ENCODE results near the gene TFAP2B.

The TFAP2B gene

DNA sequence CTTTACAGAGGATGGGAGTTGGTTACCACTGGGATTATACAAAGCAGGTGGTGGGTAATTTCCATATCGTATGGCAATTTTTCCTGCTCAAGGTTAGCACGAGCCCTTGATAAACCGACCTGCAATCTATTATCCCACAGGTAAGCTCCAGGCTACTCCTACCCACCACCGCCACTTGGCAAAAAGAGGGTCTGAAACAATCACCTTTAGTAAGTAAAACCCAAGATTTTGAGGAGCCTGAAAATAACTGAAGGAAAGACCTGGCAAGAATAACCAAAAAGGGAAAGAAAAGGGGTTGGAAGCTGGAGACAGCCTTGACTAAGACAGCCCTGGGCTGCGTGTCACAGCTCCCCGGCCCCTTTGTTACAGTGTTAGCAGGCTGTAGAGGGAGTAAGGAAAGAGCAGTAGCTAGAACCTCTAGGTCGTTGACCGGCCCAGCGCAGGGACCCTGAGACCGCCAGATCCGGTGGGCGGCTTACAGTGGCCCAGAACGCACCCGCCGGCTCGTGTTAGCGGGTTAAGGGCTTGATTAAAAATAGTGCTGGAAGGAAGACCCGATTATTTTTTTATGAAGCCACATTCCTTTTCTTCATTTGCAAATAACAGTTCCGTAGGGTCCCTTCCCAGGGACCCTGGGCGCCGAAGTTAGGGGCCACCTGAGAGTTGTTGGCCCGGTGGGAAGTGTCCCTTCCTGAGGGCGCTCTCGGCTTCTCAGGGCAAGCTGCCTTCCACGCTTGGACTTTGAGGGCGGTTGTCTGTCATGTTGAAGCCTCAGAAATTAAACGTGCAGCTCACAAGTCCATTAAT, 30.5 kb downstream of the TFAP2B start:
- DNase-seq (ENCODE audit: low spot score): no peak

DNA sequence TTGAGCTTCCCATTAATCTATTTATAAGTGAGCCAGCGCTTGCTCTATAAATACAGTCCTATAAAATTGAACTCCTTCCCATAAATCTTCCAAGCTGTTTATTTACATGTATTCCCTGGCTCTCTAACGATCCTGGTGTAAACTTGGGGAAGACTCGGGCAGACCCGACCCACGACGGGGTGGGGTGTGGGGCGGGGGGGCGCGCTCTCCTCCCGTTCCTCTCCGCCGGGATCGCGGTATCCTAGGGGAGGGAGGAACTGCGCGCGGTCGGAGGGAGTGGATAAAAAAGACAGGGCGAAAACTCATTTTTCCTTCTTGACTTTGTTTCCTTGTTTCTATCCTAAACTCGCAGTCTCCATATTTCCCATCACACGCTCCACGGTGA, 31.1 kb downstream of the TFAP2B start:
- DNase-seq (ENCODE audit: low spot score): no peak

DNA sequence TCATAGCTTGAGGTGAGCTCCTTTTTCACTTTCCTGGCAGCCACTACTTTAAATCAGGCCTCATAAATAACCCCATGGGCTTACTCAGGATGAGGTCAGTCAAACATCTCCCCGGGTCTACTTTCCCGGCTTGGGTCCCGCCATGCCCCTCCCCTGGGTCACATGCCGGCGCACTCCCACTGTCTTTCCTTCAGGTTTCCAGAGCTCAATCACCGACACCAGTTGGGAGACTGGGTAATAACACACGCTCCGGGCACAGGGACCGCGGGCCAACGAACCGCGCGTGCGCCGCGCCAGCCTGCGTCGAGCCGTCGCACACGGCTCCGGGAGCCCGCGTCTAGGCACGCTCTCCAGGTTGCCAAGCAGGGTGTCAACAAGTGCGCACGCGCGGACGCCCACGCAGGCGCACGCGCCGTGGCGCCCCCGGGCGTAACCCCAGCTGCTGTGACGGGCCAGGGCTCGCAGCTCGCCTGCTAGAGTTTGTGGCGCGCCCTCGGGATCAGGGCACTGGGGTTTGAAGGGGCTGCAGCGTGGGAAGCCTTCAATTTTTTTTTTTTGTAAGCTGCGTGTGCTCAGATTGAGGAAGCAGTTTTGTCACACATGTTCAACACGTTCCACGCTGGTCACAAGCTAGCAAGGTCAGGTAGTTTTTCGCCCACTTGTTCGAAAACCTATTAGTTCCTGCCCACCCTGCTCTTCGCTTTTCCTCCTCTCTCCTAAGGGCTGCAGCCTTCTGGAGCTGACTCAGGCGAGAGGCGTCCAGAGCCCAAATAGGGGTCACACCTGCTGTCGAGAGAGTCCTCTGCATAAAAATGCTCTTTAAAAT, 31.8 kb downstream of the TFAP2B start:
- DNase-seq (ENCODE audit: low spot score): peak; percentile 71

DNA sequence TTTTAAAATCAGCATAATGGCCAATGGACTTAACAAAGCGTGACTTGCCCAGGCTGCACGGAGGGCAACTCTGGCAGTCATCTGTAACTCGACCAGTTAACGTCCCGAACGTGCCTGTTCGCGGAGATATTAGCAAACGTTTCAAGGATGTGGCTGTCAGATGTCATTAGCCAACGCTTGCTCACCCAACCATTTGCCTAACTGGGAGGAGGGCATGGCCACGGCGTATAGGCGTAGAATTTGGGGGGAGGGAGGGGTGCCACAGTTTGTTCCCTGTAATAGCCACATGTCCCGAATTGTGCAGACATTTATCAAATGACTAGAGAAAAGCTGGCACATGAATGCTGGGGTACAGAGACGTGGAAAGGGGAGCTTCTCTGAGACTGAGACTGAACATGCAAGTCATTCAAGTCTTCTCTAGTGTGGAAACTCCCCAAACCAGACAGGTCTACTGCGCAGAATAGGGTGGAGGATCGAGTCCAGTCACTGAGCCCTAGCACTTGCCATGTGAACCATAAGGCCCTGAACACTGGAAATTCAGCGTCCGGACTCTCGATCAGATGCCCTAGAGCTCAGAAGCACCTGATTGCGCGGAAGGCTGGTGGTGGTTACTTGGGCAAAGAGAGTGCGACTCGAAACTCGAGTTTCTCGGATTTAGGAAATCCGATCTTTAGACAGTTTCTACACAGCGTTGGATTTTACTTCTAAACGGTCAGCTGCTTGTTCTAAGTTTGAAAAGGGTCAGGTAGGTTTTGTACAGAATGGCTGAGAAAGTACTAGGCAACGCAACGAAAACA, 32.6 kb downstream of the TFAP2B start:
- no peak for DNase-seq (ENCODE audit: low spot score)

DNA sequence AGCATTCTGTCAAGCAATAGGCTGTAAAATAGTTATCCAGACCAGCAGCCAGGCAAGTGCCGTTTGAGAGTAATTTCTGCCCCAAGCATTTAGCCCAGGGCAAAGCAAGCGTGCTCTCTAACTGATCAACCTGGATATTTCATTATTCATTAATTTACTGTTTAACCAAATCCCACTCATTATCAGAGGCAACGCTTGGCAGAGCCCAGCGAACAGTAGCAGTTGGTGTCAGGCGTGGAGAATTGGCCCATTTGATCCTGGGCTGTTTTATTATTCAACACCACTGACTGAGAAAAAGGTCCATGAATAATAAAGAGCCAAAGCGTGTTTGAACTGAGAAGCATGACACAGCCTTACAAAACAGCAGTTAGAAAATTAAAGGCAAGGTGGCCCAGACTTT, 35.3 kb downstream of the TFAP2B start:
- DNase-seq (ENCODE audit: low spot score): no peak

DNA sequence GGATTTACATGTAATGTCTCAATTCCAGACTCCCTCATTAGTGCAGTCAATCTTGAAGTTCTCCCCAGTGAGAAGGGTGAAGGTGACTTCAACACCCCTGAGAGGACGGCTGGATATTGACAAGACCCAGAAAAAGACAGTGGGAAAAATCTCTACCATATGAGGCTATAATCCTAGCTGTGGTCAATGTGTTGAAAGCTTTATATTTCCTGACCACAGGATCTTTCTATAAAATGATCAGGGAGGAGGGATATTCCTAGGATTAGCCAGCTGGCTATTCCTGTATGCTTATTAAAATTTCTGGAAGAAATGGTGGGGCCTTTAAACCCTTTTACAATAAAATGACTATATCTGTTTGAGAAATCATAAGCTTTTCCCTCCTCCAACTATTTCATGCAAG, 43.0 kb downstream of the TFAP2B start:
- no peak for DNase-seq (ENCODE audit: low spot score)

DNA sequence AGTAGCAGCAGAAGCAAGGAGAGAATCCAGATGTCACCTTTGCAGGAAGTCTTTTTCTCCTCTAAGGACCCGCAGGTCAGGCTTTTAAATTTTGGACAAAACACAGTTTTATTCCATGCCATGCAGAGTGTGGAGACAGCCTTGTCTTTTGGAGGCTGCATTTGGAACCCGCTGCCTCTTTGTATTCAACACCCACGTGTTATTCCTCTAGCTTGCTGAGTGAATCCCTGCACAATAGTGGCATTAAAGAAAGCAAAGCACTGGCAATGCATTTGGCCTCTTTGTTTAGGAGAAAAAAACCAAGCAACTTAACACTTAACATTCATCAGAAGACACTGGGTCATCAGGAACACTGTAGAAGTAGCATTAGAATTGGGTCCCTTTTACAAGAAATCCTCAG, 43.5 kb downstream of the TFAP2B start:
- no peak for DNase-seq (ENCODE audit: low spot score)

DNA sequence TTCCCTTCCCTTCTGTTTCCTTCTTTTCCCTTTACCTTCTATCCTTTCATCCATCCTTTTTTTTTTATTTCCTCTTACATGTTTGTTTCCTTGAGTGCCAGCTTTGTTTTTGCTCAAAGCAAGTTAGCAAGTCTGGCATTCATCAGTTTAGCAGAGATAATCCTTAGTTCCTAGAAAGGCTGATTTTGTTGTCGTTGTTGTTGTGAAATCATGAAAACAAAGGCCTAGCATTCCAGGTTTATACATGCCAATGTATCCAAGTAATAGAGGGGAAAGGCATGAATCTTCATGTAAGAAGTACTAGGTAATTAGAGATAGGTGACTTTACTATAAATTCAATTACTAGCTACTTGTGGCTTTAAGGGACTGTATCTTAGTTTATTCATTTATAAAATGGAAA, 45.9 kb downstream of the TFAP2B start:
- no peak for DNase-seq (ENCODE audit: low spot score)

DNA sequence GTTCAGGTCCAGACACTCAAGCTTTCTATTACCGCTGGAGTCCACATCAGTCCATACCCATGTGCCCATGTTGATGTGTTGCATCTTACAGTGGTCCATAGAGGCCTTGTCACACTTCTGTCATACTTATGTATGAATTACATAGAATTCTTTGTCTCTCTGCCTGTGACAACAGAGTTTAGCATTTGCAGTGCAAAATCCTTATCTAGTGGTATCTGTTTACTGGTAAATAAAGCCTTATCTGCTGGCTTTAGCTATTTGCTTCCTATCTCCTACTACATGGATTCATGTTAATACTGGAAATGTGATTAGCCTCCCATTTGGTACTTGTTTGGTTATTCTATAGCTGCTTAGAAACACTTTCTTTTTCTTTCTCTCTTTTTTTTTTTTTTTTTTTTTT, 49.8 kb downstream of the TFAP2B start:
- DNase-seq (ENCODE audit: low spot score): no peak

DNA sequence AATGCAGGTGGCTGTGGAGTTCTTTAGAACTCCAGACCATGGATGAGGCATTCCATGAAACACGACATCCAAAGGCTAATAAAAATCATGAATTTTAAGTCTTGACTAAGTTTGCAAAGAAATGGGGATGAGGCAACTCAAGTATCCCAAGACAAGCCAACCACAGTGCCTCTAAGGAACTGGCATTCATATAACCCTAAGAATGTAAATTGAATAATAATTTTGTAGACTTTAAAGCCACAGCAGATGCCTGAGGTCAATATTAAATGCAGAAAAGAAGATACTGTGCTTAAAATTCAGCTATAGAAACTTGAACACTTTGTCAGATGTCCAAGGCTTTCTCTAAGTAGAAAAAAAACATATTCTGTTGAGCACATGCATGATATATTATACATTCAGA, 54.5 kb downstream of the TFAP2B start:
- DNase-seq (ENCODE audit: low spot score): no peak

DNA sequence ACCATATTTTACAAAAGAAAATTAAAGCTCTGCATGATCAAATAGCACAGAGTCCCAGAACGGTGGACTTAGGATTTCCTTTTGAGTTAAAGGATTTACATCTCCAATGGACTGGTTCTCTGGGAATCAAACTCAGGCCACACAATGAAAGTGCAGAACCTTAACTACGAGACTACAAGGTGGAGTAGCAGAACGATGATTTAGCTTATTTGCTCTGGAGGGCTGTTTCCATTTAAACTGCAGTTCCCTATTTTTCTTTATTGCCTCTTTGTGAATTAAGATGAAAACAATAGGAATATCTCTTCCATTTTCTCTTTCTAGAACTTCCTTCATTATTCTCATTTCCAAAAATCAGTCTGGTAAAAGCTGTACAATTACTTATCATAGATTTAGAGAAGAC, 65.7 kb downstream of the TFAP2B start:
- no peak for DNase-seq (ENCODE audit: low spot score)

DNA sequence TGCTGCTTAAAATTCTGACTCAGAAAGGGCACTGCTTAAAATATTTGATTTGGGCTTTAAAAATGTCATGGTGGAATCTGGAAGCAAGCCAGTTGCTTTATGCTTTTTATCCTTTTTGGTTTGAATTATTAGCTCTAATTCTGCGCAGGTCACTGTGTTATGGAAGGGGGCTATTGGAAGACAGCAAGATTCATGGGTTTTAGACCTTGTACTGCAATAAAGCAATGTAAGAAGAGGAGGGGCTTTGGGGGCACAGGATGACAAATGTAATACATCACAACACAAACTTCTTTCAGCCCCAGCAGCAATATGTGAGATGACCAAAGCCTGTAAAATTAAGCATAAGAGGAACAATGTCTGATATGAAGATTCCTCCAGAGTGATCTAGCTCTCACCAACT, 68.4 kb downstream of the TFAP2B start:
- DNase-seq (ENCODE audit: low spot score): no peak

DNA sequence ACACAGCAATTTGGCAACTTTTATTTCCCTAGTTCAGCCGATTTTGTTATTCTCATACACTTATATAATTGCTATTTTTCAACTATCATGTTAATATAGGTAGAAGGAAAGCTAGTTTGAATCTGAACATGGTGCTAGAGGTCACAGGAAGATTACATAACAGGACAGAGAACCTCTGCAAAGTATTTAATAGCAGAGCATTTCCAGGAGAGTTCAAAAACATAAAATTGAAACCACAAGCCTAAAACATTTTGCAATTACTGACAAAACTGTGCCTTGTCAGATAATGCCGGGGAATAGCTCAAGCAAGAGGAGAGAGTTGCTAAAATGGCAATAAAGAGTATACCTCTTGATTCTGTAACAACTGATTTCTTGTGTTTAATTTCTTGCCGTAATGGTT, 70.8 kb downstream of the TFAP2B start:
- no peak for DNase-seq (ENCODE audit: low spot score)

DNA sequence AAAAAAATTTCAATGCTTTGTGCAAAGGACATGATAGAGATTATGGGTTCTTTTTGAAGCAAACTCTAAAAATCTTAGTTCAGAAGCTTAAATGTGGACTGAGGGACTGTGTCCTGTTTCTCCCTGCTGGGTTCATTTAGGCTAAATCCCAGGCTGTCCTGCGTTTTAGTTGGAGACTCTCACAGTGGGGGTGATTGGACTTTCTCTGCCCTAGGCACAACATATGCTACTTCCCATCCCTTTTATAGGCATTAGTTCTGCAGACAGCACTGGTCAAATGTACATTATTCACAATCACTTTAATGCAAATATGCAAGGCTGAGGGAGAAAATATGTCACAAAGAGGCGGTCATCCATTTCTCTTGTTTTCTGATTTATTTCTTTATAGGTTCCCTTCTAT, 71.3 kb downstream of the TFAP2B start:
- DNase-seq (ENCODE audit: low spot score): no peak

DNA sequence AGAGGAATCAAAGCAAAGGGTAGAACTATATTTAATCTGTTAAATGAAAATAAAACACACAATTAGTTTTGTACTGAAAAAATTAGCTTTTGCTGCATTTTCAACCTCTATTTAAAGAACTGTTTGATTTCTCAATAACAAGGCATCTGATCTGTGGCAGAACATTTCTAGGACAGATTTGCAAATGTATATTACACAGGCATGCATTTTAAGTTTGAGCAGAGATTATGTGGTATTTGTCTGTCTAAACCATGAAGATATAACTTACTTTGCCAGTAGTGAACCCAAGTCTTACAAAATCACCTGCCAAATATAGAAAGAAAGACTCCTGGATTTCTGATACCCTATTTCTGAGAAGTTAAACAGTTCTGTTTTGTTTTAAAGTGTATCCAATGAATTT, 71.9 kb downstream of the TFAP2B start:
- DNase-seq (ENCODE audit: low spot score): no peak

DNA sequence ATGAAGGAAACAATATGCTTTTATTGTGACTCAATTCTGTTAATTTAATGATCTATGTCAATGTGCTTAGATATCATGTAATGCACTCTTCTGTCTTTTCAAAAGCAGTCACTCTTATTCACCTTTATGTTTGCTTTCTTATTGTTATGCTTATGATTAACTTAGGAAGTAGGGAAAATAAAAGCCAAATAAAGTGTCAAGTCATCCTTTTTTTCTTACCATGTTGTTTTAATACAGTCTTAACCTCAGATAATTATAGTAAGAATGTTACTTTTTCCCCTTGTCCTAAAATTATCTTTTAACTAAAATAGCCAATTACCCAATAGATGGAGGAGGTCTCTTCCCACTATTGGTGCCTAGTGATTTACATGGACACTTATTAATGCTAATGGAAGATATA, 72.6 kb downstream of the TFAP2B start:
- no peak for DNase-seq (ENCODE audit: low spot score)
